NCI-H2196 treated with DMSO at 0.1 percent for 48 hours (cell line): Measurements from ENCODE around the gene CEACAM4.
"Not testable (repeated sequence)": the region's sequence is repeated elsewhere in the genome, so short reads cannot be mapped to it uniquely, and the experiment has no call there.

Experiments used
- DNase-seq: peaks from one replicate; lab custom pipeline; 2025; ENCODE audit not compliant: unreplicated experiment; lab: John Stamatoyannopoulos, UW

The CEACAM4 gene

GRCh38 chr19:41626877-41627276 lies at the start of gene CEACAM4:
TSS of gene CEACAM4 (minus strand) at chr19:41627074. CDS start at chr19:41626963, 111 bp downstream.
- DNase-seq, result no peak

GRCh38 chr19:41671486-41671885 lies 44.6 kb upstream of the CEACAM4 start:
- DNase-seq, result no peak

GRCh38 chr19:41670755-41671154 lies 43.9 kb upstream of the CEACAM4 start:
- no peak for DNase-seq

- no peak for DNase-seq
Measured at GRCh38 chr19:41668315-41668714, 41.4 kb upstream of the CEACAM4 start.

- no peak for DNase-seq
Measured at GRCh38 chr19:41666075-41666474, 39.2 kb upstream of the CEACAM4 start.

GRCh38 chr19:41657157-41657556 lies 30.3 kb upstream of the CEACAM4 start:
- DNase-seq, result no peak

DNA sequence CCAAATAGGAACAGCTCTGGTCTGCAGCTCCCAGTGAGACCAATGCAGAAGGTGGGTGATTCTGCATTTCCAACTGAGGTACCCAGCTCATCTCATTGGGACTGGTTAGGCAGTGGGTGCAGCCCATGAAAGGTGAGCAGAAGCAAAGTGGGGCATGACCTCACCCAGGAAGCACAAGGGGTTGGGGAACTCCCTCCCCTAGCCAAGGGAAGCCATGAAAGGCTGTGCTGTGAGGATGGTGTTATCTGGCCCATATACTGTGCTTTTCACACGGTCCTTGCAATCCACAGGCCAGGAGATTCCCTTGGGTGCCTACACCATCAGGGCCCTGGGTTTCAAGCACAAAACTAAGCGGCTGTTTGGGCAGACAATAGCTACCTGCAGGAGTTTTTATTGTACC lies 29.9 kb upstream of the CEACAM4 start:
- not testable (repeated sequence) for DNase-seq

GRCh38 chr19:41652250-41652649 lies 25.4 kb upstream of the CEACAM4 start:
- DNase-seq, result no peak

DNA sequence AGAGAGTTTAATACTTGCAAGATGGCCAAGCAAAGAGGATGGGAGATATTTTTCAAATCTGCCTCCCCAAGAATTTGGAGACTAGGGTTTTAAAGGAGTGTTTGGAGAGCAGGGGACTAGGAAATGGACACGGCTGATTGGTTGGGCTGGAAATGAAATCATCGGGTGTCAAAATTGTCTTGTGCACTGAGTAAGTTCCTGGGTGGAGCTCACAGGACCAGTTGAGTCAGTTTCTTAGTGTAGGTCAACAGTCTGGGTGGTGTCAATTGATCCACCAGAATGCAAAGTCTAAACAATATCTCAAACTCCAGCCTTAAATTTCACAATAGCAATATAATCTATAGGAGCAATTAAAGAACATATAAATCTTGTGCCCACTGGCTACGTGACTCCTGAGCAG lies 23.0 kb upstream of the CEACAM4 start:
- DNase-seq, result no peak

- DNase-seq, result no peak
Measured at GRCh38 chr19:41646589-41647204, 19.8 kb upstream of the CEACAM4 start.

- peak; percentile 17 for DNase-seq
Measured at GRCh38 chr19:41641879-41642485, 15.1 kb upstream of the CEACAM4 start.

- DNase-seq, result no peak
Measured at GRCh38 chr19:41638641-41639081, 11.8 kb upstream of the CEACAM4 start.

DNA sequence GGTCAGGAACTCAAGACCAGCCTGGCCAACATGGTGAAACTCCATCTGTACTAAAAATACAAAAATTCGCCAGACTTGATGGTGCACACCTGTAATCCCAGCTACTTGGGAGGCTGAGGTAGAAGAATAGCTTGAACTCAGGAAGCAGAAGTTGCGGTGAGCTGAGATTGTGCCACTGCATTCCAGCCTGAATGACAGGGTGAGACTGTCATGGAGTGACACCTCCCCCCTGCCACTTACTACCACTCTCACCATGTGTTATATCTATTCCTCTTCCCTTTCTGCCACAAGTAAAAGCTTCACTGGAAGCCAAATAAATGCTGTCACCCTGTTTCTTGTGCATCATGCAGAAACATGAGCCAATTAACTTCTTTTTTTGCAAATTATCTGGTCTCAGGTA lies 10.6 kb upstream of the CEACAM4 start:
- DNase-seq, result no peak

- DNase-seq, result no peak
Measured at GRCh38 chr19:41627966-41628675, 1.2 kb upstream of the CEACAM4 start.

- no peak for DNase-seq
Measured at GRCh38 chr19:41626278-41626677, 596 bp downstream of the CEACAM4 start.

GRCh38 chr19:41624937-41625336 lies 1.9 kb downstream of the CEACAM4 start:
- DNase-seq, result no peak

DNA sequence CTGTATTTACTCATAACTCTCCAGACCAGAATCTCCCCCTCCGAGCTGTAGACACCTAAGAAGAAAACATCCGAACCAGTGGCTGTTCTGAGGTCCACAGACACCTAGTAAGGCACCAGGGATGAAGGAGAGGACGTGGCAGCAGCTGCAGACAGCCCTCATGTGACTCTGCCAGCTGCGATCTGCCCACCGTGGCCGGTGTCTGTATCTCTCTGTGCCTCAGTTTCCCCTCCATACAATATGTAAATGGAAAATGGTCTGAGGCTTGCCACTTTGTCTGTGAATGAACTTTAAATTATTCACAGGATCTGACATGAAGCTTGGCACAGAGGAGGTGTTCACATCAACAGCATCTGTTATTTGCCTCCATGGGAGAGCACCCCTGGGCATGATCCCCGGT lies 2.4 kb downstream of the CEACAM4 start:
- DNase-seq, result no peak

GRCh38 chr19:41623360-41623759 lies 3.5 kb downstream of the CEACAM4 start:
- DNase-seq, result no peak

DNA sequence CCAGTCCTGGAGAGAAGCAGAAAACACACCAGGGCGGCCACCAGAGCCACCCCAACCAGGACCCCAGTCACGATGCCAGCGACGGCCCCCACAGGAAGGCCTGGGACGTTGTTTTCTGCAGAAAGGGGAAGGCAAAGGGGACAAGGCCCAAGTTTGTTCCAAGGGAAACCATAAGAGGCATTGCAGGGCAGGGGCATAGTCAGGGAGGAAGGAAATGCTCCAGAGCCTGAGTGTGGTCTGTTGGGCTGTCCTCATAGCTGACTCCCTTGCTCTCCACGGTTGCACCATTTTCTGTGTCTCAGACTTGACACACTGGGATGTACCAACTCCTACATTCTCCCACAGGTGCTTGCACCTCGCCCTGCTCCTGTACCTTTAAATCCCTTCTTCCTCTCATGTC lies 5.2 kb downstream of the CEACAM4 start:
- DNase-seq, result no peak

GRCh38 chr19:41621226-41621625 lies 5.6 kb downstream of the CEACAM4 start:
- no peak for DNase-seq

DNA sequence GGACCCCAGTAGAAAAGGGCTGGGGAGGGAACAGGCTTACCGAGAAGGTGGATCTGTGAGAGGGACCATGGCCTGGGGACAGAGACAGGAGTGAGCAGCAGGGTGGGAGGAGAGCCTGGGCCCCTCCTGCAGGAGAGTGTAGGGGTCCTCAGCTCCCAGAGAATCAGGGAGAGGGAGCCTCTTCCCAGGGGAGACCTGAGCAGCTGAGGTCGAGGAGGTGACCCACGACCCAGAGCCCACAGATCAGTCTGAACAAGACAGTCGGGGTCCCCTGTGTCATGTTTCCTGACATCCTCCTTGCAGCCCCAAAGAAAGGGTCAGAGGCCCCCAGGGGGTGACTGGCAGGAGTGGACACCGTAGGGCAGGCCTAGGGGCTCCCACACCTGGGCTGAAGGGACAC lies 6.7 kb downstream of the CEACAM4 start:
- DNase-seq, result no peak

- DNase-seq, result no peak
Measured at GRCh38 chr19:41619018-41619556, 7.8 kb downstream of the CEACAM4 start.
